Stimulated activated CD4-positive, alpha-beta T cell treated with anti-CD3 and anti-CD28 coated beads, Interleukin-15, amount 100 ng/mL, for 48 hours (primary cell): ENCODE data around the gene MTHFS.
"Not testable (repeated sequence)": the region's sequence is repeated elsewhere in the genome, so short reads cannot be mapped to it uniquely, and the experiment has no call there.

Experiments used
- DNase-seq, 2 donors: peaks; one replicate each; pipeline ENCODE4 v3.0.0-alpha.2; 2020; ENCODE audit warnings: low read depth in 2 of 2

Gene MTHFS

DNA sequence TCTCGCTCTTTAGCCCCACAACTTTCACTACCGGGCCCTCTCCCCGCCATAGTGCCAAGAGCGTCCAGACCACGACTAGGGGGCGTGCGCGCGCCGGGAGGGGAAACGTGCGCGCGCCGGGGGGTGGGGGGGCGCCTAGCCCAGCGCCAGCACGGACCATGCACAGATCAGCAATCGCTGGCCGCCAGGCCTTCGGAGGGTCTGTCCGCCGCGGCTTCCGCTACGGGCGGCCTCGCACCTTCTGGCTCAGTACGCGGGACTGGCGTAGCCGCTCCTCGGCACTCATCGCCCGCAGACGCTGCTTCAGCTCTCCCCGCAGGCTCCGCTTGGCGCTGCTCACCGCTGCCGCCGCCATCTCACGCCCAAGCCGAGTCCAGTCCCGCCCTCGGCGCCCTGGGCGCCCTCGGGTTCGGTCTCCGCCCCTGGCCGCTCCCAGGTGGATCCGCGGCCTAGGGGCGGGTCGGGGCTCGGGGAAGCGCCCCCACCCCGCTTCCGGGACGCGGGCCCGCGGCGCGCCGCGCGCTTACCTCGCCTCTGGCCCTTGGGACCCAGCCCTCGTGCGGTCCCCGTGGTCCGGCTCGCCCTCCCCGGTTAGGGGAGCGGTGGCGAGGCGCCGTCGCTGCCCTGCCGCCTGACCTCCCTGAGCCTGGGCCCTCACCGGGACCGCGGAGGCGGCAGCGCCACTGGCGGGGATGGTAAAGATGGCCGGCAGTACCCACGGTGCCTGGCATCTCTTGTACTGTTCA is at the start of gene MTHFS:
TSS of gene MTHFS (minus strand) at position 381 of the 746 bp plus-strand sequence. CDS start at position 355, 26 bp downstream.
- DNase-seq, result peak; percentile 52 to 68

DNA sequence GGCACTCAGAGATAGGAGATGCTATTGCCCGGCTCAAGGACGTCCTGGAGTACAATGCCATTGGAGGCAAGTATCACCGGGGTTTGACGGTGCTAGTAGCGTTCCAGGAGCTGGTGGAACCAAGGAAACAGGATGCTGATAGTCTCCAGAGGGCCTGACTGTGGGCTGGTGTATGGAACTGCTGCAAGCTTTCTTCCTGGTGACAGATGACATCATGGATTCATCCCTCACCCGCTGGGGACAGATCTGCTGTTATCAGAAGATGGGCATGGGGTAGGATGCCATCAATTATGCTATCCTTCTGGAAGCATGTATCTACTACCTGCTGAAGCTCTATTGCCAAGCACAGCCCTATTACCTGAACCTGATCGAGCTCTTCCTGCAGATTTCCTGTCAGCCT is 47.8 kb upstream of the MTHFS start:
- DNase-seq, result no peak

DNA sequence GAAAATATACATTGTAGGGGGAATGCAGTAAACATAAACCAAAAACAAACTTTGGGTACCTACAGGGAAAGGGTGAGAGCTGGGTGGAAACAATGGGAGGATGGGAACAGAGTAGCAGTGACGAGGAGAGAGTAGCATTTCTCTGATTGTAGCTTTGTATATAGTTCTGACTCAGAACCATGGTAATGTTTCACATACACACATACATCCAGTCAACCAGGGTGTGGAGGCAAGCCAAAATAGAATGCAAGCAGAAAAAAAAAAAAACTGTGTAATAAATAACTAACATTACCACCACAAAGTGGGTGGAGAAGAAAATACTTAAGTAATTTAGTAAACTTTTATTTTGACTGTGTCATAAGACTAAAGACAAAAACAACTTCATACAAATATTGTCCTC is 47.0 kb upstream of the MTHFS start:
- DNase-seq, result no peak

DNA sequence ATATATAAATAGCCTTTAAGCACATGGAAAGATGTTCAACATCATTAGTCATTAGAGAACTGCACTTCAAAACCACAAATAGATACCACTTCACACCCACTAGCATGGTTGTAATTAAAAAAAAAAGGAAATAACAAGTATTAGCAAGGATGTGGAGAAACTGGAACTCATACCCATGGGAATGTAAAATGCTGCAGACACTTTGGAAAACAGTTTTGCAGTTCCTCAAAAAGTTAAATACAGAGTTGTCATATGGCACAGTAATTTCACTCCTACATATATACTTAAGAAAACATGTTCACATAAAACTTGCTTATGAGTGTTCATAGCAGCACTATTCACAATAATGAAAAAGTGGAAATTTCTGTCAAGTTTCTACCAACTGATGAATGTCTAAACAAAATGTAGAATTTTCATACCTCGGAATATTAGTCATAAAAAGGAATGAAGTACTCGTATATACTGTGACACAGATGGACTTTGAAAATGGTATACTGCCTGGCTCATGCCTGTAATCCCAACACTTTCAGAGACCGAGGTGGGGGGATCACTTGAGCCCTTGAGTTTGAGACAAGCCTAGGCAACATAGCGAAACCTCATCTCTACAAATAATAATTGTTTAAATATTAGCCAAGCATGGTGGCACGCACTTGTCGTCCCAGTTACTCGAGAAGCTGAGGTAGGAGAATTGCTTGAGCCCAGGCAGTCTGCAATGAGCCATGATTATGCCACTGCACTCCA is 46.1 kb upstream of the MTHFS start:
- no peak for DNase-seq

DNA sequence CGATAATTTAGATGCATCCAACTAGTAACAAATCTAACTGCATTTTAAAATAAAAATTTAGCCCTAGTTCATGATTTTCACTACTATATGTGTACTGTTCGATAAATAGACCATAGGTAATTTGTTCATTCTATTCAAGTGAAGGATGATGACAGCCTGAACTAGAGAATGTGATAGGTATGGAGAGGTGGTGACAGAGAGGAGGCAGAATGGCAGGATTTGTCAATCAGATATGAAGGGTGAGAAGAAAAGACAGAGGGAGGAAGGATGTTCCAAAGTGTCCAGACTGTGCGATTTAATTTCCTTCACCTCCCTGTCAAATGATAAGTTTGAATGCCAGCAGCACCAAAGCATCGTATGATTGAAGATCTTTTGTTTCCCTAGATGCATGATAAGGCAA is 42.6 kb upstream of the MTHFS start:
- no peak for DNase-seq

DNA sequence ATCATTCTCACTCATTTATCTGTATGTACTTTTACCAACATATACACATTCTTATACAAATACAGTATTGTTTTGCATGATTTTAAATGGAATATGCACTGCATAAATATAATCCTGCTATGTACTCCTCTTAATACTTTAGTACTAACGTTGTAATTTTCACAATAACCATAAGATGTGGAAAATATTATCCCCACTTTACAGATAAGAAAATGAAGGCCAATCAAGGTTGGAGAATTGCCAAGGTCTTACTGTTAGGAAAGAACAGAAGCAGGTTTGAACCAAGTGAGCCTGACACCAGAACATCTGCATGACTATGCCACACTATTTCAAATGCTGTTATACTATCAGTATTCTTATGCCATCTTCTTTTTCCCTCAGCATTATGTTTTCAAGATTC is 41.3 kb upstream of the MTHFS start:
- DNase-seq, result no peak

DNA sequence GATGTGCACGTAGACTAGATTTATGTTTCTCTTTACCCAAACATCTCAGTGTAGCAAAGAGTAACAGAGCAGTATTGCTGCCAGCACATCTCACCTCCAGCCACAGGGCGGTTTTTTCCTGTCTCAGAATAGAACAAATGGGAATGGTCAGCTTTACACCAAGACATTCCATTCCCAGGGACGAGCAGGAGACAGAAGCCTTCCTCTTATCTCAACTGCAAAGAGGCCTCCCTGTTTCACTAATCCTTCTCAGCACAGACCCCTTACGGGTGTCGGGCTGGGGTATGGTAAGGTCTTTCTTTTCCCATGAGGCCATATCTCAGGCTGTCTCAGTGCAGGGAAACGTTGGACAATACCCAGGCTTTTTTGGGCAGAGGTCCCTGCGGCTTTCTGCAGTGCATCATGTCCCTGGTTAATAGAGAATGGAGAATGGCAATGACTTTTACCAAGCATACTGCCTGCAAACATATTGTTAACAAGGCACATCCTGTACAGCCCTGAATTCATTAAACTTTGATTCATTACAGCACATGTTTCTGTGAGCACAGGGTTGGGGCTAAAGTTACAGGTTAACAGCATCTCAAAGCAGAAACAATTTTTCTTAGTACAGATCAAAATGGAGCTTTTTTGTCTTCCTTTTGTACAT is 38.9 kb upstream of the MTHFS start:
- DNase-seq, result not testable (repeated sequence)

DNA sequence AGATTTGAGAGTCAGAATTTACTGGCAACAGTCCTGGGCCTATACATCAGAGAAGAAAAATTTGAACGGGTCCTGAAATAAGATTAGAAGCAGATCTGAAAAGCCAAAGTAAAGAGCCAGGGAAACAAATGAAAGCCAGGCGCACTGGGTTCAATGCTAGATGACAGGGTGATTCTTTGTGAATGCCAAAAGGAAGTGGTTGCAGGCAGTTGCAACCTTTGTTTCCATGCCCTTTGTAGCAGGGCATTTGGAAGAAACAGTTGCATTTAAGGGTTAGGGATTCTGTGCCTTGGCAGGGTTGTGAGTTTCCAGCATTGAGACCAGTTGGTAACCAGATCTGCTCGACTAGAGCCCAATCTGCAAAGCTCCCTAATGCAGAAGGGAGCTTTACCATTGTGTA is 36.4 kb upstream of the MTHFS start:
- DNase-seq, result no peak

DNA sequence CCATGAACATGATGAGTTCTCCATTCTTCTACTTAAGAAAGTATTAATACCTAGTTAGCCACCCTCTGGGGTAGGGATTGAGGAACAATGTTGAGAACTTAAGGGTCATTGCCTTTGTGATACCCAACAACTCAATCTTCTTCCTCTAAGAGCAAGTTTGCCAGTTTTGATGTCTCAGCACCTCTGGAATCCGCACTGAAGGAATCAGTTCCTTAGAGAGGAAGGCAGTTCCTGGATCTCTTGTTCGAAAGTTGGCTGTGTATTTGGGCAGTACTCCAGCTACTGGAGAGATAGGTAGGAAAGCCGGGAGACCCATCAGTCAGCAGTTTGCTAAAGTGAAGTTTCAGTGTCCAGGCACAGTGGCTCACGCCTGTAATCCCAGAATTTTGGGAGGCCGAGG is 35.6 kb upstream of the MTHFS start:
- DNase-seq, result no peak

DNA sequence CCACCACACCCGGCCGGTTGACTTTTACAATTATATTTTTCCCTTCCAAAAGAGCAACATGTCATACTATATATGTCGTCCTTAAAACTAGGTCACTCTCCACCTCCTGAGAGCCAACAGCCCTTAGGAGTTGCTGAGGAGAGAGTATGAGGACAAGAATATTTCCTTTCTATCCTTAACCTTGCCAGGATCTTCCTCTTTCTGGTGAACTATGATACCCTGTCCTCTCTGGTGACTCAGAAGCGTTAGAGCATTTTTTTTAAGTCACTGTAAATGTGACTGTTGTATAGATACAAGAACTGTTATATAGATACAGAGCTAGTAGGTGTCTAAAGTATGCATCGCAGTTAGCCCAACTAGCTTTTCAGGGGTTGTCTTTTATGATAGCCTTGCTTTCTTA is 33.7 kb upstream of the MTHFS start:
- DNase-seq, result no peak

DNA sequence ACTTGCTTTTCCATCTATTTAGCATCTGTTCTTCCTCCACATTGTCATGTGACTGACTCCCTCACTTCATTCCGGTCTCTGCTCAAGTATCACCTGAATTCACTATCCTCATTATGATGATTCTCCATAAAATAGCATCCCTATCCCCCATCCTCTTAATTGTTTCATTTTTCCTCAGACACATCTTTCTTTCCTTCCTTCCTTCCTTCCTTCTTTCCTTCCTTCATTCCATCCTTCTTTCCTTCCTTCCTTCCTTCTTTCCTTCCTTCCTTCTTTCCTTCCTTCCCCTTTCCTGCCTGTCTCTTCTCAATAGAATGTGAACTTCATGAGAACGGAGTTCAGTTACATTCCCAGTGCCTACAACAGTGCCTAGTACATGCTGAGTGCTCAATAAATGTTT is 32.6 kb upstream of the MTHFS start:
- DNase-seq, result no peak

DNA sequence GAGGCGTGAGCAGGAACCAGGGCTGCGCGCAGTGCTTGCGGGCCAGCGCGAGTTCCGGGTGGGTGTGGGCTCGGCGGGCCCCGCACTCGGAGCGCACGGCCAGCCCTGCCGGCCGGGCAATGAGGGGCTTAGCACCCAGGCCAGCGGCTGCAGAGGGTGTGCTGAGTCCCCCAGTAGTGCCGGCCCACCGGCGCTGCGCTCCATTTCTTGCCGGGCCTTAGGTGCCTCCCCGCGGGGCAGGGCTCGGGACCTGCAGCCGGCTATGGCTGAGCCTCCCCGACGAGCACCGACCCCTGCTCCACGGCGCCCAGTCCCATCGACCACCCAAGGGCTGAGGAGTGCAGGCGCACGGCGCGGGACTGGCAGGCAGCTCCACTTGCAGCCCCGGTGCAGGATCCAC is 29.3 kb upstream of the MTHFS start:
- not testable (repeated sequence) for DNase-seq

DNA sequence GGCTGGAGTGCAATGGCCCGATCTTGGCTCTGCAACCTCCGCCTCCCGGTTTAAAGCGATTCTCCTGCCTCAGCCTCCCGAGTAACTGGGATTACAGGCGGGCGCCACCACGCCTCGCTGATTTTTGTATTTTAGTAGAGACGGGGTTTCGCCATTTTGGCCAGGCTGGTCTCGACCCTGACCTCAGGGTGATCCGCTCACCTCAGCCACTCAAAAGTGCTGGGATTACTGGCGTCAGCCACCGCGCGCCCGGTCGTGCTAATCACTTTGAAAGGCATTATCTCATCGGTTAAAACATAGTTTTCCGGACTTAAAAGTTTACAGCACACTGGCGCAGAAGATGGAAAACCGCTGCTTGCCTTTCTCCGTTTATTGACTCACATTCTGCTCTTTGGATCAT is 27.6 kb upstream of the MTHFS start:
- no peak for DNase-seq

DNA sequence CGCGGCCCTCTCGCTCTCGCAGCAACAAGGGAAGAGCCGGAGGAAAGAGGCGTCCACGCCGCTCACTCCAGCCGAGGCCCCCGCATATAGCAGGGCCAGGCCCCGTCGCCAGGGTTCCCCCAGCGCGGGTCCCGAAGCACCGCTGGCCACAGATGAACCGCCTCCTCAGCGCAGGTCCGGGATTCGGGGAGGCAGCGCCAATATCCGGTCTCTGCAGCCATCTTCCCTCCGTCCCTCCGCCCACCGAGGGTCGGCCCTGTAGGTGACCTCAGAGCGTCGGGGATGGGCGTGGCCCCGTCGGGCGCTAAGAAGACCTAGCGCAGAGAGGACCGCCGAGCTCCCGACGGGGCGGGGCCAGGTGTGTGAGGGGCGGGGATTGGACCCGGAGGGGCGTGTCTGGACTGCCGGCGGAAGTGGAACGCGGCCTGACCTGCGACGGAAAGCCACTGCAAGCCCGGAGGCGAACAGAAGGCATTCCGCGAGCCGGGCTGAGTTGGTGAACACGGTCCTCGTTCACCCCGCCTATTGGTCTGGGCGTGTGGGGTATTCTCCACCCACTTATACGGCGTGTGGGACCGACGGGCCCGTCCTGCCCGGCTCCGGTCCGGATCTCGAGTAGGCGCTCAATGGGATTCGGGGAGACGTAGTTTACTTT is 26.8 kb upstream of the MTHFS start:
- peak; percentile 97 to 98 for DNase-seq

DNA sequence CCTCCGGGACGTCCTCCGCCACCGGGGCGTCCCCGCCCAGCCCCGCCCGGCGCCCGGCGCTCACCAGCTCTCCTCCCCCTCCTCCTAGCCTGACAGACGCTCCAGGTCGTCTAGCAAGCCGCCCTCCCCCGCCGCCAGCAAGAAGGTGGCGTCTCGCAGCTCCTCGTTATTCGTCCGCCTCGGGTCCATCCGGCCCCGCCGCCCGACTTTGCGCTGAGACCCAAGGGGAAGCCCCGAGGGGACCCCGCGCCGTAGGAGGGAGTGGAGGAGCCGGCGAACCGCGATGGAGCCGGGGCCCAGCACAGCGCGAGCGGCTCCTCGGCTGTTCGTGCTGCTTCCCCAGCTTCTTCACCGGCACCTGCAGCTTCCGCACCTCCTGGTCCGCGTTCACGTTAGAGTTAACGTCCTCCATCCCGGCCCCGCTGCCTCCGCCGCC is 26.3 kb upstream of the MTHFS start:
- DNase-seq, result peak; percentile 62 to 68

DNA sequence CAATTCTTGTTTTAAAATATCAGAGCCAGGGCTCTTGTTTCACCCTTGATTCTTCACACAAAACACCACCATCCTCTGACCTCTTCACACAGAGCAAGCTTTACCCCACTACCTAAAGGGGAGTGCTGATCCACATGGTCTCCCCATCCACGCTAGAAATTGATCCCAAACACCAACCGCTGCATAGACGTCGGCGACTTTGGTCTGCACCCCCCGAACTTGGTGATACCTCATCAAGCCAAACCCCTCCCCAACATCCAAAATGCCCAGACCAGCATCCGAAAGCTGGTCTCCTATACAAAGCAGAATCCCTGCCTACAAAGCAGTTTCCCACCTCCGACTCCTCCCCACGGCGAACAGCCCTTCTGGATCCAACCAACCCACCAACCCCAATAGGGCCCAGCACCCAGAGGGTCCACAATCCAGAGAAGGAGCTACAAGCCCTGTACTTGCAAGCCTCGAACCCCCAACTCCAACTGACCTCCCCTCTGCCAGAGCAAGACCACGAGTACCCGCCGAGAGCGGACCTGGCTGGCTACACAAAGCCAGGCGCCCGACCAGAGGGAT is 25.8 kb upstream of the MTHFS start:
- no peak for DNase-seq

DNA sequence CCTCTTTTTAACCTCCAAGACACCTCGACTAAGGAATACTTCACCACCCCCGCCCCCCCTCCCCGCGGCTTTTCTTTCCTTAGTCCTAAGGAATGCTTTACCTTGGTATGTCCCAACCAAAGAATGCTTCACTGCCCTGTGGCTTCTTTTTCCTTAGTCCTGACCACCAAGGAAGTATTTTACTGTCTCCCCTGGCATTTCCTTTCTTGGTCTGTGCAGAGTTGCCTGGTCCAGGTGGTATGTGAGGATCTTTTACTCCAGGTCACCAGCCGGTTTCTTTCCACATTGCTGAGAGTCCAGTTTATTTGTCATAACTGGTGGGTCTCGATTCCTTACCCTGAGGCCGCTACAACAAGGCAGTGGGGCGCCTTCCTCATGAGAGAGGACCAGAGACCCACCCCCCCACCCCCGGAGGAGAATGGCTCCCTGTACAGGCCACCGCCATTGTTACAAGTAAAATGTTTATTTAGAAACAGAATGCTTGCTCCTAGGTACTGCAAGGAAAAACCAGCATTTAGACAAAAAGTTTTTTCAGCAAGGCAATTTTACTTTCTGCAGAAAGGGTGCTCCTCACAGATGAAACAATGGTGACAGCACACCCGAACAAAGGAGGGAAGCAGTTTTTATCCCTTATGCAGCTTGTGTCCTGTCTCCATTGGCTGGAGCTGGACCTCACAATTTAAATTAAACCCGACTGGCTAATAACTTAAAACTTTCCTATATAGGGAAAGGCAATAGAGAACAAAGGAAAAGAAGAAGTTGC is 23.1 kb upstream of the MTHFS start:
- DNase-seq, result no peak

DNA sequence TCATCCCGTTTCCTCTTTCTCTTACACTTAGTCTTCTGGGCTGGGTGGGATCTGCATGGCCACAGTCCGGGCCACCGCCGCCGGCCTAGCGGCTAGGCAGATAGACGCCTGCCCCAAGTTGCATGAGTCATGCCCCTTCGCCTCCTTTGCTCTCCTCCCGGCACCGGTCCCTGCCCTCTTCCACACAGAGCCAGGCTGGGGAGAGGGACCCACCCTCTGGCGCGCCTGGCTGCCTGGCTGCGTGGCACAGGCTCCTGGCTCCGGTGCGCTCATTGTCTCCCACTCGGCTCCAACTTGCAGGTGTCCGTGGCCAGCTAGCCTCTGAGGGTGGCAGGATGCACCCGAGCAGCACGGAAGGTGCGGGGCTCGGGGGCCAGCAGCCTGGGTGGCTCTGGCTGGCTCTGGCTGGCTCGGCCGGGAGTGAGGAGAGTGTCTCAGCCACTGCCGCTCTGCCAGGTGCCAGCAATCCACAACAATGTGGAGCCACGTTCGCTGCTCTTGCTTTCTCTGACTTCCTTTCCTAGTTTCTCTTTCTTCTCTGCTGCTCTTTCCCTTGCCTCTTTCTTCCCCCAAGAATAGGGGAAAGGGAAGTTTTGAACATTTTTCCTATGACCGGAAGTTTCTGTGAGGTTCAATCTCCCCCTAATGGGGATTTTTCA is 22.4 kb upstream of the MTHFS start:
- DNase-seq, result no peak

DNA sequence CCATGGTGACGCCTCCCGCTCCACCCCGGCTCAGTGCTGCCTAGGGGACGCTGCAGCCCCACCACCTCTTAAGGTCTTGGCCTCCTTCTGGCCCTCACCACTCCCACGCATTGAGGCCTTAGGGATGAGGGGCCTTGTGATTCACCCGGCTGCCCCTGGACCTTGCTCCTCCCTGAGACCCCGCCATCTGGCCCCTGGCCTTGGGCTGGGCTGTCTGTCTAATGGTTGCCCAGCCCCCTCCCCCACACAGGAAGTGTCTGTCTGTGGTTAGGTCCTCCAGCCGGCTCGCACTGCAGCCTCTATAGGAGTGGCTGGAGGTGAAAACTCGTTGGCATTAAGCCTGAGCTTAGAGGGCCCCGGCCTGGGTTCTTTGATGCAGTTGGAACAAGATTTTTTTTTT is 21.5 kb upstream of the MTHFS start:
- no peak for DNase-seq

DNA sequence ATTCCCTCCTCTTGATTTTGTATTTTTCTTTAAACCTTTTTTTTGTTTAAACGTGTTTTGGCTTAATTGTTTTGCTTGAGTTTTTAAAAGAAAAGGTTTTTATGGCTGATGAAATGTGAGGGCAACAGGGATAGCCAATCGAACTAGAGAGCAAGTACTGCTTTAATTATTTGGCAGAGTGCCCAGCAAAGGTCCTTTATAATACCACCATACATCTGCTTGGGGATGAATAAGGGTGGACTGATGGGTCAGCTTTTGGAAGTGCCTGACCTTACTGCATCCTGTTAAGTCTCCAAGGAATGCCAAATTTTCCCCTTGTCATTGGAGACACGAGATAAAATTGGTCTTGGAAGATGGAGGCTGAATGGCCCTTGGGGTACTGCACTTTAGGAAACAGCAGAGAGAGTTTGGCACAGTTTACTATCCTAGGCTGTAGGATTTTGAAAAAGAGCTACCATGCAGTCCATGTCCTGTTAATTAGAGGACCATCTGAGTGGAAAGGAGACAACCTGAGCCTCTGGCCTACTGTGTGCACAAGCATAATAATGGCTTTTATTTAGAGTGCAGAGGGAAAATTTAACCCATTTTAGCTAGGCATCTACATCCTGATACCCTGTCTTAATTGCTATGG is 19.8 kb upstream of the MTHFS start:
- DNase-seq, result no peak
